HEK293 (cell line): ENCODE data around the gene INHBA.

Experiments
- GFI1B ChIP-seq: fragments of 450-650 bp; formaldehyde crosslinking; IDR thresholded peaks from 2 replicates; pipeline ENCODE4 v1.5.1; 2016; ENCODE audit warnings: missing biosample characterization, missing genetic modification characterization
- GLI4 ChIP-seq: fragments of 450-650 bp; formaldehyde crosslinking; IDR thresholded peaks from 2 replicates; pipeline ENCODE4 v1.5.1; 2016; ENCODE audit warnings: missing biosample characterization, missing genetic modification characterization
- SCRT1 ChIP-seq: fragments of 450-650 bp; formaldehyde crosslinking; IDR thresholded peaks from 2 replicates; pipeline ENCODE4 v1.5.1; 2016; ENCODE audit warnings: missing biosample characterization, missing genetic modification characterization, borderline replicate concordance
- SCRT2 ChIP-seq: fragments of 450-650 bp; formaldehyde crosslinking; IDR thresholded peaks from 2 replicates; pipeline ENCODE4 v1.5.1; 2016; ENCODE audit warnings: missing biosample characterization, missing genetic modification characterization
- SP7 ChIP-seq: fragments of 450-650 bp; formaldehyde crosslinking; IDR thresholded peaks from 2 replicates; pipeline ENCODE4 v1.5.1; 2016; ENCODE audit warnings: missing biosample characterization, missing genetic modification characterization
- ZBTB1 ChIP-seq: fragments of 450-650 bp; formaldehyde crosslinking; IDR thresholded peaks from 2 replicates; pipeline ENCODE4 v1.5.1; 2016; ENCODE audit warnings: missing biosample characterization, missing genetic modification characterization
- ZBTB48 ChIP-seq: fragments of 450-650 bp; formaldehyde crosslinking; IDR thresholded peaks from 2 replicates; pipeline ENCODE4 v1.5.1; 2016; ENCODE audit warnings: missing biosample characterization, missing genetic modification characterization
- ZFP41 ChIP-seq: fragments of 450-650 bp; formaldehyde crosslinking; IDR thresholded peaks from 2 replicates; pipeline ENCODE4 v1.5.1; 2016; ENCODE audit warnings: missing biosample characterization, missing genetic modification characterization, borderline replicate concordance
- ZNF174 ChIP-seq: fragments of 450-650 bp; formaldehyde crosslinking; IDR thresholded peaks from 2 replicates; pipeline ENCODE4 v1.5.0; 2017; ENCODE audit warnings: missing biosample characterization, mild to moderate bottlenecking, missing genetic modification characterization
- ZNF19 ChIP-seq: fragments of 450-650 bp; formaldehyde crosslinking; IDR thresholded peaks from 2 replicates; pipeline ENCODE4; 2016; ENCODE audit warnings: missing biosample characterization, missing genetic modification characterization, low read depth
- ZNF2 ChIP-seq: fragments of 450-650 bp; formaldehyde crosslinking; IDR thresholded peaks from 2 replicates; pipeline ENCODE4 v1.5.1; 2016; ENCODE audit warnings: missing biosample characterization, missing genetic modification characterization
- ZNF302 ChIP-seq: fragments of 450-650 bp; formaldehyde crosslinking; IDR thresholded peaks from 2 replicates; pipeline ENCODE4 v1.5.1; 2016; ENCODE audit warnings: missing biosample characterization, missing genetic modification characterization, low read depth
- ZNF311 ChIP-seq: fragments of 450-650 bp; formaldehyde crosslinking; IDR thresholded peaks from 2 replicates; pipeline ENCODE4 v1.5.1; 2017; ENCODE audit warnings: missing biosample characterization, missing genetic modification characterization, borderline replicate concordance
- ZNF394 ChIP-seq: fragments of 450-650 bp; formaldehyde crosslinking; IDR thresholded peaks from 2 replicates; pipeline ENCODE4 v1.5.1; 2016; ENCODE audit warnings: missing biosample characterization, missing genetic modification characterization, mild to moderate bottlenecking, moderate library complexity, borderline replicate concordance
- ZNF549 ChIP-seq: fragments of 450-650 bp; IDR thresholded peaks from 2 replicates; pipeline ENCODE4 v1.5.1; 2018; ENCODE audit warnings: missing biosample characterization, missing genetic modification characterization, mild to moderate bottlenecking, inconsistent platforms, moderate library complexity
- ZNF571 ChIP-seq: fragments of 450-650 bp; formaldehyde crosslinking; IDR thresholded peaks from 2 replicates; pipeline ENCODE4 v1.5.0; 2017; ENCODE audit warnings: missing biosample characterization, missing genetic modification characterization
- ZNF596 ChIP-seq: fragments of 450-650 bp; IDR thresholded peaks from 2 replicates; pipeline ENCODE4 v1.5.0; 2018; ENCODE audit warnings: missing biosample characterization, mild to moderate bottlenecking, missing genetic modification characterization, moderate library complexity
- ZNF621 ChIP-seq: fragments of 450-650 bp; formaldehyde crosslinking; IDR thresholded peaks from 2 replicates; pipeline ENCODE4 v1.5.1; 2017; ENCODE audit warnings: missing biosample characterization, missing genetic modification characterization
- ZNF677 ChIP-seq: fragments of 450-650 bp; IDR thresholded peaks from 2 replicates; pipeline ENCODE4 v1.5.0; 2018; ENCODE audit warnings: missing biosample characterization, mild to moderate bottlenecking, missing genetic modification characterization, moderate library complexity
- ZNF701 ChIP-seq: fragments of 450-650 bp; formaldehyde crosslinking; IDR thresholded peaks from 2 replicates; pipeline ENCODE4 v1.5.1; 2016; ENCODE audit warnings: missing biosample characterization, missing genetic modification characterization
- ZNF747 ChIP-seq: fragments of 450-650 bp; formaldehyde crosslinking; IDR thresholded peaks from 2 replicates; pipeline ENCODE4 v1.5.1; 2016; ENCODE audit warnings: missing biosample characterization, missing genetic modification characterization
- ZNF76 ChIP-seq: fragments of 450-650 bp; formaldehyde crosslinking; IDR thresholded peaks from 2 replicates; pipeline ENCODE4; 2016; ENCODE audit warnings: low read depth, missing biosample characterization, missing genetic modification characterization, borderline replicate concordance
- TF ChIP-seq, protein P1 (sequence below): fragments of 450-650 bp; formaldehyde crosslinking; IDR thresholded peaks from 2 replicates; pipeline ENCODE4 v1.5.1; 2016; ENCODE audit warnings: missing biosample characterization, missing genetic modification characterization
- TF ChIP-seq, protein P2 (sequence below): fragments of 450-650 bp; formaldehyde crosslinking; IDR thresholded peaks from 2 replicates; pipeline ENCODE4 v1.5.1; 2017; ENCODE audit warnings: missing biosample characterization, missing genetic modification characterization
- TF ChIP-seq, protein P3 (sequence below): fragments of 450-650 bp; formaldehyde crosslinking; IDR thresholded peaks from 2 replicates; pipeline ENCODE4 v1.5.1; 2017; ENCODE audit warnings: missing biosample characterization, missing genetic modification characterization
- TF ChIP-seq, protein P4 (sequence below): fragments of 450-650 bp; formaldehyde crosslinking; IDR thresholded peaks from 2 replicates; pipeline ENCODE4 v1.5.1; 2017; ENCODE audit warnings: missing biosample characterization, missing genetic modification characterization
- TF ChIP-seq, protein P5 (sequence below): fragments of 450-650 bp; formaldehyde crosslinking; IDR thresholded peaks from 2 replicates; pipeline ENCODE4; 2016; ENCODE audit warnings: missing biosample characterization, missing genetic modification characterization
- TF ChIP-seq, protein P6 (sequence below): fragments of 450-650 bp; formaldehyde crosslinking; IDR thresholded peaks from 2 replicates; pipeline ENCODE4 v1.5.1; 2016; ENCODE audit warnings: missing biosample characterization, missing genetic modification characterization
- TF ChIP-seq, protein P7 (sequence below): fragments of 450-650 bp; formaldehyde crosslinking; IDR thresholded peaks from 2 replicates; pipeline ENCODE4 v1.5.1; 2016; ENCODE audit warnings: missing biosample characterization, missing genetic modification characterization

Gene INHBA

DNA sequence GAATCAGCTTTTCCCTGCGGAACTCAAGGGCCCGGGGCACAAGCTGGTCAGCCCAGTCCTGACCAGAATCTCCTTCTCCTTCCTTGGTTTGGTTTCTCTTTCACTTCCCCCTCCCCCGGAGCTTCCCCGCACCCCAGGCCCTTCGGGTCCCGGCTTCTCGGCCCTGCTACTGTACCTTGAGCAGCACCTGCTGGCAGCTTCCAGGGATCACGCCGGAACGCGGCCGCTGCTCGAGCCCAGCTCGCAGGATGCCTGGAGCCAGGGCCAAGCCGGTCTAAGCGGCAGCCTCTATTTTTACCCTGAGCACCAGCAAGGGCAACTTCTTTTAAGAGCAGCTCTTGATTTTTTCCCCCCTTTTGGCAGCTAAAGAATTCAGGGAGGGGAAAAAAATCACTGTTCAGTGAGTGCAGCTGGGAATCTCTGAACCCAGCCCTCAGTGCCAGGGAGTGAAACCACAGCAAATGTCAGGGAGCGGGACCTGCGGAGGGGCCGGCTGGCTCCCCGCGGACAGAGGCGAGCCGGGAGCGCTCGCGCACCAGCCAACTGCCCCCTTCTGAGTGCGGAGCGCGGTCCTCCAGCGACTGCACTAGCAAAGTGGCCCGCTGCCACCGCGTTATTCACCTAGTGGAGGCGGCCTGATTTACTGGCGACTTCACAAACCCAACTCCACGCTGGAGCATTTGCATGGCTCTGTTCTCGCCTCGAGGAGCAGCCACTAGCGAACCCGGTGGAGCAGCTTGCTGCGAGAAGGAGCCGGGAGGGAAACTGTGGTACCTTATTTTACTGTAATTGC, 2.4 kb upstream of the INHBA start (continued):
- TF ChIP-seq, protein P1, sequence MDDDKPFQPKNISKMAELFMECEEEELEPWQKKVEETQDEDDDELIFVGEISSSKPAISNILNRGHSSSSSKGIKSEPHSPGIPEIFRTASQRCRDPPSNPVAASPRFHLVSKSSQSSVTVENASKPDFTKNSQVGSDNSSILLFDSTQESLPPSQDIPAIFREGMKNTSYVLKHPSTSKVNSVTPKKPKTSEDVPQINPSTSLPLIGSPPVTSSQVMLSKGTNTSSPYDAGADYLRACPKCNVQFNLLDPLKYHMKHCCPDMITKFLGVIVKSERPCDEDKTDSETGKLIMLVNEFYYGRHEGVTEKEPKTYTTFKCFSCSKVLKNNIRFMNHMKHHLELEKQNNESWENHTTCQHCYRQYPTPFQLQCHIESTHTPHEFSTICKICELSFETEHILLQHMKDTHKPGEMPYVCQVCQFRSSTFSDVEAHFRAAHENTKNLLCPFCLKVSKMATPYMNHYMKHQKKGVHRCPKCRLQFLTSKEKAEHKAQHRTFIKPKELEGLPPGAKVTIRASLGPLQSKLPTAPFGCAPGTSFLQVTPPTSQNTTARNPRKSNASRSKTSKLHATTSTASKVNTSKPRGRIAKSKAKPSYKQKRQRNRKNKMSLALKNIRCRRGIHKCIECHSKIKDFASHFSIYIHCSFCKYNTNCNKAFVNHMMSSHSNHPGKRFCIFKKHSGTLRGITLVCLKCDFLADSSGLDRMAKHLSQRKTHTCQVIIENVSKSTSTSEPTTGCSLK (tag by site-specific recombination) = no peak
- TF ChIP-seq ZNF747 (no peak), SP7 (tag by site-specific recombination) (no peak), ZBTB48 (tag by site-specific recombination) (peak; percentile 38; the same call in 1 of the 2 replicates), ZNF394 (no peak), ZNF677 (tag by site-specific recombination) (no peak), ZNF311 (tag by site-specific recombination) (no peak), SCRT1 (no peak), ZNF621 (tag by site-specific recombination) (no peak), ZFP41 (tag by site-specific recombination) (no peak), GLI4 (tag by site-specific recombination) (no peak), SCRT2 (tag by site-specific recombination) (no peak), ZNF302 (tag by site-specific recombination) (no peak), ZNF549 (tag by site-specific recombination) (no peak), ZNF596 (tag by site-specific recombination) (no peak), GFI1B (tag by site-specific recombination) (no peak), ZNF174 (tag by site-specific recombination) (no peak), ZNF571 (no peak), ZNF701 (tag by site-specific recombination) (no peak), ZNF19 (tag by site-specific recombination) (no peak), ZBTB1 (no peak), ZNF76 (no peak), ZNF2 (tag by site-specific recombination) (no peak)
- TF ChIP-seq, protein P2, sequence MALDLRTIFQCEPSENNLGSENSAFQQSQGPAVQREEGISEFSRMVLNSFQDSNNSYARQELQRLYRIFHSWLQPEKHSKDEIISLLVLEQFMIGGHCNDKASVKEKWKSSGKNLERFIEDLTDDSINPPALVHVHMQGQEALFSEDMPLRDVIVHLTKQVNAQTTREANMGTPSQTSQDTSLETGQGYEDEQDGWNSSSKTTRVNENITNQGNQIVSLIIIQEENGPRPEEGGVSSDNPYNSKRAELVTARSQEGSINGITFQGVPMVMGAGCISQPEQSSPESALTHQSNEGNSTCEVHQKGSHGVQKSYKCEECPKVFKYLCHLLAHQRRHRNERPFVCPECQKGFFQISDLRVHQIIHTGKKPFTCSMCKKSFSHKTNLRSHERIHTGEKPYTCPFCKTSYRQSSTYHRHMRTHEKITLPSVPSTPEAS = no peak
- TF ChIP-seq, protein P3, sequence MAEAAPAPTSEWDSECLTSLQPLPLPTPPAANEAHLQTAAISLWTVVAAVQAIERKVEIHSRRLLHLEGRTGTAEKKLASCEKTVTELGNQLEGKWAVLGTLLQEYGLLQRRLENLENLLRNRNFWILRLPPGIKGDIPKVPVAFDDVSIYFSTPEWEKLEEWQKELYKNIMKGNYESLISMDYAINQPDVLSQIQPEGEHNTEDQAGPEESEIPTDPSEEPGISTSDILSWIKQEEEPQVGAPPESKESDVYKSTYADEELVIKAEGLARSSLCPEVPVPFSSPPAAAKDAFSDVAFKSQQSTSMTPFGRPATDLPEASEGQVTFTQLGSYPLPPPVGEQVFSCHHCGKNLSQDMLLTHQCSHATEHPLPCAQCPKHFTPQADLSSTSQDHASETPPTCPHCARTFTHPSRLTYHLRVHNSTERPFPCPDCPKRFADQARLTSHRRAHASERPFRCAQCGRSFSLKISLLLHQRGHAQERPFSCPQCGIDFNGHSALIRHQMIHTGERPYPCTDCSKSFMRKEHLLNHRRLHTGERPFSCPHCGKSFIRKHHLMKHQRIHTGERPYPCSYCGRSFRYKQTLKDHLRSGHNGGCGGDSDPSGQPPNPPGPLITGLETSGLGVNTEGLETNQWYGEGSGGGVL (tag by site-specific recombination) = no peak
- TF ChIP-seq, protein P4, sequence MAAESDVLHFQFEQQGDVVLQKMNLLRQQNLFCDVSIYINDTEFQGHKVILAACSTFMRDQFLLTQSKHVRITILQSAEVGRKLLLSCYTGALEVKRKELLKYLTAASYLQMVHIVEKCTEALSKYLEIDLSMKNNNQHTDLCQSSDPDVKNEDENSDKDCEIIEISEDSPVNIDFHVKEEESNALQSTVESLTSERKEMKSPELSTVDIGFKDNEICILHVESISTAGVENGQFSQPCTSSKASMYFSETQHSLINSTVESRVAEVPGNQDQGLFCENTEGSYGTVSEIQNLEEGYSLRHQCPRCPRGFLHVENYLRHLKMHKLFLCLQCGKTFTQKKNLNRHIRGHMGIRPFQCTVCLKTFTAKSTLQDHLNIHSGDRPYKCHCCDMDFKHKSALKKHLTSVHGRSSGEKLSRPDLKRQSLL (tag by site-specific recombination) = 0 out of 2 replicates have a peak, but pooled peaks have one; percentile 6
- TF ChIP-seq, protein P5, sequence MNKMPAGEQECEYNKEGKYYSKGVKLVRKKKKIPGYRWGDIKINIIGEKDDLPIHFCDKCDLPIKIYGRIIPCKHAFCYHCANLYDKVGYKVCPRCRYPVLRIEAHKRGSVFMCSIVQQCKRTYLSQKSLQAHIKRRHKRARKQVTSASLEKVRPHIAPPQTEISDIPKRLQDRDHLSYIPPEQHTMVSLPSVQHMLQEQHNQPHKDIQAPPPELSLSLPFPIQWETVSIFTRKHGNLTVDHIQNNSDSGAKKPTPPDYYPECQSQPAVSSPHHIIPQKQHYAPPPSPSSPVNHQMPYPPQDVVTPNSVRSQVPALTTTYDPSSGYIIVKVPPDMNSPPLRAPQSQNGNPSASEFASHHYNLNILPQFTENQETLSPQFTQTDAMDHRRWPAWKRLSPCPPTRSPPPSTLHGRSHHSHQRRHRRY (tag by site-specific recombination) = no peak
- TF ChIP-seq, protein P6, sequence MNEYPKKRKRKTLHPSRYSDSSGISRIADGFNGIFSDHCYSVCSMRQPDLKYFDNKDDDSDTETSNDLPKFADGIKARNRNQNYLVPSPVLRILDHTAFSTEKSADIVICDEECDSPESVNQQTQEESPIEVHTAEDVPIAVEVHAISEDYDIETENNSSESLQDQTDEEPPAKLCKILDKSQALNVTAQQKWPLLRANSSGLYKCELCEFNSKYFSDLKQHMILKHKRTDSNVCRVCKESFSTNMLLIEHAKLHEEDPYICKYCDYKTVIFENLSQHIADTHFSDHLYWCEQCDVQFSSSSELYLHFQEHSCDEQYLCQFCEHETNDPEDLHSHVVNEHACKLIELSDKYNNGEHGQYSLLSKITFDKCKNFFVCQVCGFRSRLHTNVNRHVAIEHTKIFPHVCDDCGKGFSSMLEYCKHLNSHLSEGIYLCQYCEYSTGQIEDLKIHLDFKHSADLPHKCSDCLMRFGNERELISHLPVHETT = no peak
- TF ChIP-seq, protein P7, sequence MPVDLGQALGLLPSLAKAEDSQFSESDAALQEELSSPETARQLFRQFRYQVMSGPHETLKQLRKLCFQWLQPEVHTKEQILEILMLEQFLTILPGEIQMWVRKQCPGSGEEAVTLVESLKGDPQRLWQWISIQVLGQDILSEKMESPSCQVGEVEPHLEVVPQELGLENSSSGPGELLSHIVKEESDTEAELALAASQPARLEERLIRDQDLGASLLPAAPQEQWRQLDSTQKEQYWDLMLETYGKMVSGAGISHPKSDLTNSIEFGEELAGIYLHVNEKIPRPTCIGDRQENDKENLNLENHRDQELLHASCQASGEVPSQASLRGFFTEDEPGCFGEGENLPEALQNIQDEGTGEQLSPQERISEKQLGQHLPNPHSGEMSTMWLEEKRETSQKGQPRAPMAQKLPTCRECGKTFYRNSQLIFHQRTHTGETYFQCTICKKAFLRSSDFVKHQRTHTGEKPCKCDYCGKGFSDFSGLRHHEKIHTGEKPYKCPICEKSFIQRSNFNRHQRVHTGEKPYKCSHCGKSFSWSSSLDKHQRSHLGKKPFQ = no peak
